Ectodermal cell (in vitro differentiated cells): ENCODE results near the gene CDC27.
"Not testable (repeated sequence)": the region's sequence is repeated elsewhere in the genome, so short reads cannot be mapped to it uniquely, and the experiment has no call there.

ENCODE experiments used
- H3K27ac ChIP-seq: 2 replicates; pipeline ENCODE4 v1.7.0; 2013; ENCODE audit warnings: mild to moderate bottlenecking, low read depth, low read length; ENCODE audit not compliant: insufficient read depth, poor library complexity, severe bottlenecking
- H3K27me3 ChIP-seq: 2 replicates; pipeline ENCODE4 v1.7.0; 2013; ENCODE audit warnings: mild to moderate bottlenecking, low read length; ENCODE audit not compliant: insufficient read depth, control insufficient read depth, poor library complexity, severe bottlenecking
- H3K36me3 ChIP-seq: one replicate; pipeline ENCODE4 v1.7.0; 2013; ENCODE audit warnings: low read length; ENCODE audit not compliant: control insufficient read depth, insufficient read depth
- H3K4me1 ChIP-seq: one replicate; pipeline ENCODE4 v1.7.0; 2013; ENCODE audit warnings: low read length; ENCODE audit not compliant: control insufficient read depth, insufficient read depth
- H3K4me3 ChIP-seq: 2 replicates; pipeline ENCODE4 v1.7.0; 2013; ENCODE audit warnings: low read depth, low read length, control low read depth; ENCODE audit not compliant: insufficient read depth
- H3K9me3 ChIP-seq: 2 replicates; pipeline ENCODE4 v1.7.0; 2013; ENCODE audit warnings: mild to moderate bottlenecking, low read length, moderate library complexity; ENCODE audit not compliant: control insufficient read depth
- WGBS, 2 experiments: methylation state at CpG; one replicate each; pipeline ENCODE4 v1.1.7; 2013; ENCODE audit warnings: missing lambda C conversion rate in 2 of 2; 5-methylcytosine and 5-hydroxymethylcytosine counted together

CDC27 gene

GRCh38 chr17:47197821-47198220, 8.7 kb upstream of the CDC27 start:
- no peaks in the 10 kb centered on the region for H3K4me1 ChIP-seq
- no peak overlapping the region for H3K27ac ChIP-seq
- no peak overlapping the region for H3K4me3 ChIP-seq
- H3K9me3 ChIP-seq: no peaks in the 10 kb centered on the region
- H3K27me3 ChIP-seq: no peaks in the 10 kb centered on the region
- no peaks in the 10 kb centered on the region for H3K36me3 ChIP-seq

GRCh38 chr17:47193931-47194511, 4.9 kb upstream of the CDC27 start:
- Histone ChIP-seq H3K4me1 (no peaks in the 10 kb centered on the region), H3K27ac (no peak overlapping the region), H3K27me3 (no peaks in the 10 kb centered on the region), H3K9me3 (no peaks in the 10 kb centered on the region), H3K36me3 (no peaks in the 10 kb centered on the region), H3K4me3 (no peak overlapping the region)
- 97 to 98% methylated on average over 4 of the region's 4 CpGs for WGBS, 2 experiments

GRCh38 chr17:47192554-47192953, 3.5 kb upstream of the CDC27 start:
- H3K27ac ChIP-seq: no peak overlapping the region
- no peak overlapping the region for H3K4me3 ChIP-seq
- no peaks in the 10 kb centered on the region for H3K4me1 ChIP-seq
- no peaks in the 10 kb centered on the region for H3K27me3 ChIP-seq
- 88 to 97% methylated on average over 4 to 6 of the region's 6 CpGs for WGBS, 2 experiments
- no peaks in the 10 kb centered on the region for H3K9me3 ChIP-seq
- no peaks in the 10 kb centered on the region for H3K36me3 ChIP-seq

GRCh38 chr17:47190770-47191169, 1.7 kb upstream of the CDC27 start:
- Histone ChIP-seq H3K4me1 (no peaks in the 10 kb centered on the region), H3K27me3 (no peaks in the 10 kb centered on the region), H3K36me3 (no peaks in the 10 kb centered on the region), H3K27ac (no peak overlapping the region), H3K9me3 (no peaks in the 10 kb centered on the region), H3K4me3 (no peak overlapping the region)
- 93 to 100% methylated on average over 1 of the region's 1 CpG for WGBS, 2 experiments

- Histone ChIP-seq H3K4me1 (no peaks in the 10 kb centered on the region), H3K27ac (no peak overlapping the region), H3K36me3 (no peaks in the 10 kb centered on the region), H3K9me3 (no peaks in the 10 kb centered on the region), H3K27me3 (no peaks in the 10 kb centered on the region), H3K4me3 (no peak overlapping the region)
- WGBS, 2 experiments: 99 to 100% methylated on average over 2 to 4 of the region's 4 CpGs
Observed at GRCh38 chr17:47190243-47190642, 1.1 kb upstream of the CDC27 start.

- no peaks in the 10 kb centered on the region for H3K4me1 ChIP-seq
- H3K4me3 ChIP-seq: peak overlapping the region; percentile 37
- no peaks in the 10 kb centered on the region for H3K36me3 ChIP-seq
- 65 to 77% methylated on average over 4 to 5 of the region's 5 CpGs for WGBS, 2 experiments
- H3K9me3 ChIP-seq: no peaks in the 10 kb centered on the region
- H3K27me3 ChIP-seq: no peaks in the 10 kb centered on the region
- no peak overlapping the region for H3K27ac ChIP-seq
Observed at GRCh38 chr17:47189732-47190237, 690 bp upstream of the CDC27 start.

- Histone ChIP-seq H3K4me3 (peak overlapping the region; percentile 69), H3K4me1 (no peaks in the 10 kb centered on the region), H3K27ac (peak overlapping the region; percentile 59), H3K9me3 (no peaks in the 10 kb centered on the region), H3K36me3 (no peaks in the 10 kb centered on the region), H3K27me3 (no peaks in the 10 kb centered on the region)
- WGBS, 2 experiments: 5 to 7% methylated on average over 12 to 15 of the region's 15 CpGs
Observed at GRCh38 chr17:47188271-47188875, 722 bp downstream of the CDC27 start.

- H3K27me3 ChIP-seq: no peaks in the 10 kb centered on the region
- H3K9me3 ChIP-seq: no peaks in the 10 kb centered on the region
- no peak overlapping the region for H3K27ac ChIP-seq
- no peaks in the 10 kb centered on the region for H3K4me1 ChIP-seq
- no peaks in the 10 kb centered on the region for H3K36me3 ChIP-seq
- H3K4me3 ChIP-seq: no peak overlapping the region
- WGBS, 2 experiments: 92 to 95% methylated on average over 5 to 6 of the region's 6 CpGs
Observed at GRCh38 chr17:47184681-47185080, 4.4 kb downstream of the CDC27 start.

- H3K36me3 ChIP-seq, H3K27ac ChIP-seq, H3K9me3 ChIP-seq, H3K27me3 ChIP-seq, H3K4me1 ChIP-seq, H3K4me3 ChIP-seq: not testable (repeated sequence)
- 90 to 100% methylated on average over 4 of the region's 4 CpGs for WGBS, 2 experiments
Observed at GRCh38 chr17:47180988-47181387, 8.1 kb downstream of the CDC27 start.

GRCh38 chr17:47180337-47180736, 8.8 kb downstream of the CDC27 start:
- WGBS, 2 experiments: 99 to 100% methylated on average over 1 of the region's 1 CpG

More at GRCh38 chr17:47180337-47180736, 8.8 kb downstream of the CDC27 start:
- Histone ChIP-seq H3K27ac (no peak overlapping the region), H3K4me3 (no peak overlapping the region), H3K27me3 (no peaks in the 10 kb centered on the region), H3K4me1 (no peaks in the 10 kb centered on the region), H3K36me3 (peaks cover 6% of the 10 kb centered on the region), H3K9me3 (no peaks in the 10 kb centered on the region)
